ENCODE measurements around the gene ADAMTSL1.

ADAMTSL1 gene

DNA sequence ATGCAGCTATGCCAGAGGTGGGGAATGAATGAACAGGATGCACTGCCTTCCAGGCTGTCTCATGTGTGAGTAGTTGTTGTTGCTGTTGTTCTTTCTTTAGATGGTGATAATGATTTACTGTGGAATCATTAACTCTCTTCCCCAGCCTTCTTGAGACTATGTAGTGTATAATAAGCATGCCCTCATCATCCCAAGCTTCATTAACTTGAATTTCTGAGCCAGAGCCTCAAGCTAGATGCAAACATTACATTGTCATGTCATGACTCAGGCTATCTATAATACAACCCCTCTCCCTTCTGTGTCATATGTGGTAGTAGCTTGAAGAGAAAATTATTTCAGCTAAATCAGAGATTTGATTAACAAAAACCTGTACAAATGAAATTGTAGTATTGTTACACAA is 10.0 kb upstream of the ADAMTSL1 start:
- no peak for DNase-seq

GRCh38 chr9:18466101-18466500 is 7.9 kb upstream of the ADAMTSL1 start:
- no peak for DNase-seq

- no peak for DNase-seq
These were observed 6.3 kb upstream of the ADAMTSL1 start for GRCh38 chr9:18467696-18468095.

- DNase-seq: no peak
These were observed 1.5 kb upstream of the ADAMTSL1 start for GRCh38 chr9:18472435-18472834.

GRCh38 chr9:18472841-18473251 is 1.1 kb upstream of the ADAMTSL1 start:
- DNase-seq: no peak

- no peak for DNase-seq
These were observed 830 bp downstream of the ADAMTSL1 start for GRCh38 chr9:18474783-18475182.

DNA sequence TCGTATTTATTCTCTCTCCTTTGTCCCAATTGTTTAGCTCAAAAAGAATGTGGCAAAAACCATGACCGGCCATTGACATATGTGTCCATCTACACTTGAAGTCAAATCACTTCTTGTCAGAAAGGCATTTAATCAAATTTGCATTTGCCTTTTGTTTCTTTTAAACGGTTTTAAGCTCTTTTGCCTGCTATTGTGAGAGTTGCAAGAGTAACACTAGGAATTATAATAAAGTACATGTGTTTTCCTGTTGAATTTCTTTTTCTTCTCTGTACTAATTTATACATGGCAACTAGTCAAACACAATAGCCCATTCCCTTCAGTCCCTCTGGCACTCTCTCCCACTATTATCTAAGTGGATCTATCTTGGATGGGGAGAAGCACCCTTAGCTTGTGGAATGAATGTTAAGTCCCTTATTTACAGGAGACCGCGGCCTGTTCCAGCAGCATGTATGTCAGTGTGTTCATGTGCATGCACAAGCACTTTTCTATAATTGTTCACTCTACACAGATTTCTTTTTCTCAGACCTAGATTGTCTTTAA is 3.2 kb downstream of the ADAMTSL1 start:
- no peak for DNase-seq

DNA sequence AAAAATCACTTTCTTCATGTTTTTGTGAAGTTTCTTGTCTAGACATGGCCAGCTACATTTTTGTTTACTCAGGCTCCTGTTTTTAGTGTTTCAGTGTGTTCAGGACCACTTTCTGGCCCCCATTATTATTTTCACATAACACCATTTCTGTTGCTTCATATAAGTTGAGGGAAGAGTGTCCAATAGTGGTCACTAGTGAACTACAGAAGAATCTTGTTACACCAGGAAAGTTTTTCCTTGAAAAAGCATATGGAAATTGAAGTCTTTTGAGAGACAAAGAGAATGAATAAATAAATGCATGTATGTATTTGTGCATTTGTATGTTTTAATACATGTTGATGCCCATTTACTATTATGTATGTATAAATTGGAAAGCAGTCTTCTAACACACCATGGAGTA is 3.8 kb downstream of the ADAMTSL1 start:
- DNase-seq: no peak

DNA sequence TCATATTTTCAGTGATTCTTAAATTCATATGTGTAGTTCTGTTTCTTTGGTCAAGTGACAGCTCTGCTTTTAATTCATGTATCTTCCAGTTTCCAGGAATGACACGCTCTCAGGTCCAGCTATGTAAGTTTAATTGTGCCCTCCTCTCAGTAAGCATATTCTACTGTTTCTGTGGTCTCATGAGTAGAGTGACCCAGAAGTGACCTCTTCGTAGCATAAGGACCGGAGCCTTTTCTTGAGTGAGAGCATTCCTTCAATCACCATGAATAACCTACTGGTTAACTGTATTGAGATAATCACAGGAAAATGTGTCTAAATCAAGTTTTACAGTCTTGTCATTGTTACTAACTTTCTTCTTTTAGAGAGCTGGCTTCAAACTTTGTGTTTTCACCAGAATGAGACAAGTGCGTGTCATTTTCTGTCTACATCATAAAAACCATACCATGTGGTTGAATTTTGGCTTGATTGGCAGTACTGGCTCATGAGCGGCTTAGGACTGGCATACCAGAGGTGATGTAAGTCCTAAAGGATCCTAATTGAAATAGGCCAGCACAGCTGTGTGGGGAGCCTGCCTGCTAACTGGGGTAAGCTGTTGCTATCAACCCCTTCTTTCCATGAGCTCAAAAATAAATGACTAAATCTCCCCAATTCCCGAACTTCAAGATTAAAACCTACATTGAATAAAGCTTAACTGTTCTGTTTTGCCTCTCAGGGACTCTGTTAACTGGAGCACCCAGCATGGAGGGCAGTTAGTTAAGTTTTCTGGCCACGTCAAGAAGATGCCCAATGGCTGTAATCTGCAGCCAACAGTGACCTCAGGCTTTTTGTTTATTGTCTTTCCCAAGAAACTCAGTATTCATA is 4.8 kb downstream of the ADAMTSL1 start:
- DNase-seq: no peak

GRCh38 chr9:18479405-18479804 is 5.5 kb downstream of the ADAMTSL1 start:
- DNase-seq: no peak

- no peak for DNase-seq
These were observed 6.7 kb downstream of the ADAMTSL1 start for GRCh38 chr9:18480662-18481093.

DNA sequence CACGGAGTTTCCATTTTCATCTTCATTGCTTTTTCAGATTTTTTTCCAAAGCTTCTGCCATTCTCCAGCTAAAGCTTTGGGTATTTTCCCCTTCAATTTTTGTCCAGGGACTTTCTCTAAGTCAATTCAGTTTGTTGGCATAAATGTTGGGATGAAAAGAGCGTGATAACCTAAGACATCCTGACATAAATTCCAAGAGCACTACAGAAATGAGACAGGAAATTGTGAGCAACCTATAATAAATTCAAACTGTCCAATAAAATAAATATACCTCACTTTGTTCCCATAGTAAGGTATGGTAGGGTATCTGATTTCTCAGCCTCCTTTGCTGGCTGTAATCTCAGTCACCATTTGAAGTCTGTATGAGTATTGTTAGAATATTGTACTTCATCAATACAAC is 8.4 kb downstream of the ADAMTSL1 start:
- no peak for DNase-seq

DNA sequence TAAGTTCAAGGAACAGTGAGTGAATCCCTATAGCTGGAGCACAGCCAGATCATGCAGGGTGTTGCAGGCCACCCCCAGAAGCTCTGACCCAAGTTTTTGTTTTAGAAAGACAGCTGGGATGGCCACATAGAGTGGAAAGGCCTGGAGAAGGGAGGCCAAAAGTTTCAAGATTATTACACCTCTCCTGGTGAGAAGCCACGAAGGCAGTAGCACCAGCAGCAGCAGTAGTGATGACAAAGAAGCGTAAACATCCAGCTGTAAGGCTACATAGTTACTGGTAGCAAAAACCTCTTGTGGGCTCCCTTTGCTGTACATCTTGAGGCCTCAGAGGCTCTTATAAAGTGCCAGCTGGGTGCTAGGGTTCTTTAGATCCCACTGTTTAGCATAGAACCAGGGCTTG is 11.8 kb downstream of the ADAMTSL1 start:
- no peak for DNase-seq

DNA sequence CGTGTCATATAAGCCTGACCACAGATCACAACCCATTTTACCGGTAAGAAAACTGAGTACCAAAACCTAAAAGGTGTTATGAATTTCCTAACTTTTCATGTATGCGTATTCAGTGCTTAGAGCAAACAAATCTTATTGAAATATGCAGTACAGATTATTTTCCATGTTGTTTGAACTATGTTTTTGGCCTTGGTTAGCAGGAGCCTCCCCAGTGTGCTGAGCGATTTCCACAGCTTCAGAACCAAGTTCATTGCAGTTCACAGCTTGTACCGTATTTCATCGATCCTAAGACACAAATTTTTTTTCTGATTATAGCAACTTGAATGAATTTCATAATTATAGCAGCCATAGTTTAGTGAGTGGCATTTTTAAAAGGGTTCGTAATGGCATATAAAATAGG is 13.7 kb downstream of the ADAMTSL1 start:
- DNase-seq: no peak

DNA sequence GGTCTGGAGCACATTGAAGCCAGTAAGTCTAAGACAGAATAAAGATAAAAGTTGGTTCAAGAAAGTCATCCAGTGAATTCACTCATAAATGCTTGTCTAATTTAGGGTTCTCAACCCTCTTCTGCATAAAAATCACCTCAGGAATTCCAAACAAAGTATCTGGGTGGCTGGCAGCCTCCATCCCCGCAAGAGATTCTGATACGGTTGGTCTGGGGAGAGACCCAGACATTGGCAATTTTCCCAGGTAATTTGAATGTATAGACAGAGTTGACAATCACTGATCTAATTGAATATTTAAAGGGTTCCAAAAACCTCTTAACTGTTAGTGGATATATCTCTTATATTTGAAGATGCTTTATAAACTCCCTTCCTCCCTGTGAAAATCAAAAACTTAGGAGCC is 14.9 kb downstream of the ADAMTSL1 start:
- DNase-seq: no peak

DNA sequence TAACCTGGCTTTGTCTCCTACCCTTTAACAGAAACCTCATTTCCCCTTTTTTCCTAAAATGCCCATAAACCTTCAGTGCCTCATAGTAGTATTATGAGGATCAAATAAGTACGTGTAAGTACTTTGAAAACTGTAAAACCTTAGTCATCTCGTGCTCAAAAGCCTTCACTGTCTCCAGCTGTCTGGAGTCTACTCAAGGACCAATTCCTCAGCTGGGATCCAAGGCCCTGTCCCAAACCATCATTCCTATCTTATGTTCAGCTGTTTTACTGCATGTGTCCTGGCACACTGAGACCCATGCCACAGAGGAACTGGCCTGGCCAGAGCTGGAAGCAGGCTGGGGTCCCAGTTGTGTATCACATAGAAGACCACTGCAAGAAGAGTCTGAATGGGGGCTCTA is 15.9 kb downstream of the ADAMTSL1 start:
- DNase-seq: no peak

DNA sequence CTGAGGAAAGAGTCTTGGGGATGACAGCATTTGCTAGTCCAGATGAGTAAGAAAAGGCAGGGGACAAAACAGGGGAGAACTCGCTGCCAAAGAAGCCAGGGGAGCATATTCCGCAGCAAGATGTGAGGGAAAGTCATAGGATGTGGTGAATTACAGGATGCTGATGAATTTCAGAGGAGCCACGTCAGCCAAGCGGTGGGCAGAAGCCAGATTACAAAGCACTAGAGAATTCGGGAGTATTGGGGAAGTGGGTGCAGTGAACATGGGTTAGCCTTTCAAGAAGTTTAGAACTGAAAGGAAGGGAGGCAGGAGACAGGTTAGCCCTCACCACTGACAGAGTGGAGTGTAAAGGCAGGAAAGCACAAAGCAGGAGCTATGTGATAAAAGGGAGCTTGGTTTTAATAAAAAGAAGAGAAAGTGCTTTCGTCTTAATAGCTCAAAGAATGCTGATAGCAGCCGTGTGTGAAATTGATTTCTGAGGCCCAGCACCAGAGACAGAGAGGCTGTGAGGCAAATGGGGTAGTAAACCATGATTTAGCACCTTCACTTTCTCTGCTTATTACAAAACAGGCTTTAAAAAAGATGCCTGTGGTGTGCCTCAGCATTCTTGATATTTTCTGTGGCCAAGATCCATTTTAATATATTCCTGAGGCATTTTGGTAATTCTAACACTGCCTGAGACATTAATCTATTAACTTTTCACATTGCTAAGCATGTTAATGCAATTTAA is 16.9 kb downstream of the ADAMTSL1 start:
- no peak for DNase-seq

GRCh38 chr9:18492612-18493011 is 18.7 kb downstream of the ADAMTSL1 start:
- DNase-seq: no peak

GRCh38 chr9:18493451-18493993 is 19.6 kb downstream of the ADAMTSL1 start:
- no peak for DNase-seq

- no peak for DNase-seq
These were observed 21.1 kb downstream of the ADAMTSL1 start for GRCh38 chr9:18495065-18495464.

DNA sequence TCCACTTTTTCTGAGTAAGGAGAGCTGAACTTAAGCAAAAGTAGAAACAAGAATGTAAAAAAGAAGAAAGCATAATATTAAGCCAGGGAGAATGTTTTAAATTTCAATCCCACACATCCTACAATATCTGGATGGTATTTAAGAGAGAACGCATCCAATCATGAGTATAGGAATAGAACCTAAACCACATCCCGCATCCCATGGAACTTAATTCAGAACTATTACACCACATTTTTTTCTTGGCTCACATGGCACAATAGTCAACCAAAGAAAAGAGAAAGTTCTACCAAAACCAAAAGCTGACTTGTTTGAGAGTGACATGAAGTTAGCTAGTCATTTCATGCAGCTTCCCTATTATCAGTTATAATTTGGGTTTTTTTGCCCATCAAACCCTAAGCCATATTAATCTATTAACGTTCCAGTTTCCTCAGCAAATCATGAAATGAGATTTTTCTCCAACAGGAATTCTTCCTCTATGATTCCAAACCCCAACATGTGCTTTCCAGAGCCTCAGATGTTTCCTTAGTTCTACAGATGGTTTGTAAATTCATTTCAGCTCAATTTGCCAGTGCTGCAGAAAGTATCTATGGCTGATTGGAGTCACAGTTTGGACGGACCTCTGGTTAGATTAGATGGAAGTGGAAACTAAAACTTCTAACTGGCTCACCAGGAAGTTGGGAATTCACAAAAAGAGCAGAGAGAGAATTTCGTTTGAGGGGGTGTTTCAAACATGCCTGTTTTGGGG is 22.5 kb downstream of the ADAMTSL1 start:
- DNase-seq: no peak

DNA sequence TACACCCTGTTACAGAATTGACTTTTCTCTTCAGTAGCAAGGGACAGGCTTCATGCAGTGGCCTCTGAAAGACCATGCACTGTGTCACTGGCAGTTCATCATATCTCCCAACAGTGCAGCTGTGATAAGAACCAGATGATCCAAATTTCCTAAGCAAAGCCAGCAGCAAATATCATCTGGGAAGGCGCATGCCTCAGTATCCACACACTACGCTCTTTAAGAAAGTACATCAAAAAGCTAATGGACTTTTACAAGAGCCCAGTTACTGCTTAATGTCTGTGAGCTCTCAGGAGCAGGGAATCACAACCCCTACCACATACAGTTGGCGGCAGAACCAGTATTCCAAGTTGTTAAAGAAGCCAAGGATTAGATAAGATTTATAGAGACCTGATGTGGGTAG is 25.1 kb downstream of the ADAMTSL1 start:
- no peak for DNase-seq

GRCh38 chr9:18499980-18500379 is 26.0 kb downstream of the ADAMTSL1 start:
- no peak for DNase-seq

Data from SHP77 treated with DMSO at 0.1 percent for 48 hours (cell line).